Measurements from ENCODE around the gene NTM. TPM values are rescaled to one million over a fixed set of nuclear protein-coding genes. Genes with fewer than 3 reads are reported as not detected.

NTM gene
- total RNA-seq, 4 donors from 2014 or later = 3.6 to 11.8 (median 7.8) TPM

- no peak overlapping the region for H3K4me3 ChIP-seq
- peaks cover 23% of the 10 kb centered on the region for H3K27me3 ChIP-seq
- TF ChIP-seq EP300 (IDR thresholded peaks at IDR 0.05) (no peak), POLR2A (IDR thresholded peaks at IDR 0.05) (no peak), CTCF (IDR thresholded peaks at IDR 0.05) (no peak), POLR2AphosphoS5 (IDR thresholded peaks at IDR 0.05) (no peak)
- no peak for ATAC-seq
- no peaks in the 10 kb centered on the region for H3K36me3 ChIP-seq
- WGBS, 2 donors (ENCODE audit: low coverage in 1 of 2) = 34% methylated on average over 4 of the region's 5 CpGs; no CpG with 5 or more reads in 1 of the 2 donors
- H3K9me3 ChIP-seq = no peaks in the 10 kb centered on the region
- H3K27ac ChIP-seq = no peak overlapping the region
- H3K4me1 ChIP-seq = no peaks in the 10 kb centered on the region
Observed at GRCh38 chr11:131653260-131653659, 282.8 kb downstream of the NTM start.

GRCh38 chr11:131654849-131655248, 284.4 kb downstream of the NTM start:
- WGBS, 2 donors (ENCODE audit: low coverage in 1 of 2) = 83 to 92% methylated on average over 3 to 9 of the region's 10 CpGs
- H3K27ac ChIP-seq = no peak overlapping the region
- H3K4me3 ChIP-seq = no peak overlapping the region
- no peak for ATAC-seq
- H3K9me3 ChIP-seq = no peaks in the 10 kb centered on the region
- peaks cover 39% of the 10 kb centered on the region for H3K27me3 ChIP-seq
- no peaks in the 10 kb centered on the region for H3K36me3 ChIP-seq
- TF ChIP-seq EP300 (IDR thresholded peaks at IDR 0.05) (no peak), POLR2AphosphoS5 (IDR thresholded peaks at IDR 0.05) (no peak), CTCF (IDR thresholded peaks at IDR 0.05) (no peak), POLR2A (IDR thresholded peaks at IDR 0.05) (no peak)
- no peaks in the 10 kb centered on the region for H3K4me1 ChIP-seq

- ATAC-seq = no peak
- Histone ChIP-seq H3K27ac (no peak overlapping the region), H3K4me1 (no peaks in the 10 kb centered on the region), H3K9me3 (no peaks in the 10 kb centered on the region), H3K36me3 (no peaks in the 10 kb centered on the region), H3K27me3 (peaks cover 43% of the 10 kb centered on the region), H3K4me3 (no peak overlapping the region)
- TF ChIP-seq EP300 (IDR thresholded peaks at IDR 0.05) (no peak), POLR2A (IDR thresholded peaks at IDR 0.05) (no peak), POLR2AphosphoS5 (IDR thresholded peaks at IDR 0.05) (no peak), CTCF (IDR thresholded peaks at IDR 0.05) (no peak)
- WGBS, 2 donors (ENCODE audit: low coverage in 1 of 2) = 59 to 90% methylated on average over 2 to 8 of the region's 9 CpGs
Observed at GRCh38 chr11:131656179-131656838, 285.9 kb downstream of the NTM start.

- 38 to 39% methylated on average over 3 to 7 of the region's 9 CpGs for WGBS, 2 donors (ENCODE audit: low coverage in 1 of 2)
- no peaks in the 10 kb centered on the region for H3K4me1 ChIP-seq
- peaks cover 43% of the 10 kb centered on the region for H3K27me3 ChIP-seq
- H3K27ac ChIP-seq = no peak overlapping the region
- no peak for ATAC-seq
- no peak for TF ChIP-seq EP300 (IDR thresholded peaks at IDR 0.05)
- TF ChIP-seq POLR2A (IDR thresholded peaks at IDR 0.05) = no peak
- no peak for TF ChIP-seq CTCF (IDR thresholded peaks at IDR 0.05)
- no peaks in the 10 kb centered on the region for H3K36me3 ChIP-seq
- H3K9me3 ChIP-seq = no peaks in the 10 kb centered on the region
- no peak overlapping the region for H3K4me3 ChIP-seq
Observed at GRCh38 chr11:131656839-131657211, 286.4 kb downstream of the NTM start.

GRCh38 chr11:131658414-131658813, 288.0 kb downstream of the NTM start:
- Histone ChIP-seq H3K9me3 (no peaks in the 10 kb centered on the region), H3K27ac (no peak overlapping the region), H3K4me1 (no peaks in the 10 kb centered on the region), H3K4me3 (no peak overlapping the region), H3K27me3 (peaks cover 34% of the 10 kb centered on the region), H3K36me3 (no peaks in the 10 kb centered on the region)
- no peak for ATAC-seq
- 67 to 86% methylated on average over 4 to 10 of the region's 17 CpGs for WGBS, 2 donors (ENCODE audit: low coverage in 1 of 2)
- TF ChIP-seq CTCF (IDR thresholded peaks at IDR 0.05) (no peak), POLR2A (IDR thresholded peaks at IDR 0.05) (no peak), EP300 (IDR thresholded peaks at IDR 0.05) (no peak), POLR2AphosphoS5 (IDR thresholded peaks at IDR 0.05) (no peak)
